Peyer's patch (tissue), 4 donors: ENCODE measurements around the gene RNF175.
A peak's percentile ranks its signal among the peaks of the same experiment; 100 is the strongest.

Experiments
- CTCF ChIP-seq, 6 experiments: fragments of 450-650 bp in 4 of 6; fragments of 200-600 bp in 2 of 6; sonication (generic) in 1 of 6; IDR thresholded peaks; one replicate each; pipeline ENCODE4 v1.5.1; 2017 to 2019; ENCODE audit warnings: antibody characterized with exemption in 6 of 6, mild to moderate bottlenecking in 3 of 6, moderate library complexity in 1 of 6
- POLR2A ChIP-seq, 2 donors: fragments of 450-650 bp; IDR thresholded peaks; one replicate each; pipeline ENCODE4 v1.5.1; 2017; ENCODE audit warnings: antibody characterized with exemption in 2 of 2, mild to moderate bottlenecking in 2 of 2, moderate library complexity in 2 of 2

- TF ChIP-seq CTCF (IDR thresholded peaks at IDR 0.05) = no peak
- TF ChIP-seq POLR2A (IDR thresholded peaks at IDR 0.05) = peak in 1 of 2 donors; percentile 48
These were observed 75.4 kb downstream of the RNF175 start, which contains the start of gene TLR2 for GRCh38 chr4:153684182-153684970.
